GM23338 (cell line): Measurements from ENCODE around the gene HOXA1.

ENCODE experiments used
- EZH2 ChIP-seq: fragments of 200-600 bp; sonication (generic); IDR thresholded peaks from one replicate; pipeline ENCODE4 v1.8.0; 2017; ENCODE audit warnings: antibody characterized with exemption, mild to moderate bottlenecking, low read depth; ENCODE audit not compliant: unreplicated experiment
- EZH2phosphoT487 ChIP-seq: fragments of 200-600 bp; sonication (generic); IDR thresholded peaks from one replicate; pipeline ENCODE4 v1.8.1; 2018; ENCODE audit warnings: antibody characterized with exemption; ENCODE audit not compliant: unreplicated experiment
- POLR2AphosphoS5 ChIP-seq: IDR thresholded peaks from 2 replicates; pipeline ENCODE4 v1.6.1; 2016; ENCODE audit warnings: antibody characterized with exemption, low read depth
- REST ChIP-seq: IDR thresholded peaks from one replicate; pipeline ENCODE4 v1.6.1; 2018; ENCODE audit warnings: antibody characterized with exemption; ENCODE audit not compliant: unreplicated experiment
- ZNF114 ChIP-seq: fragments of 250-450 bp; sonication (Bioruptor Pico); IDR thresholded peaks from 2 replicates; pipeline ENCODE4 v1.5.0; 2020; ENCODE audit warnings: mild to moderate bottlenecking, moderate library complexity
- TF ChIP-seq, protein P1 (sequence below), 2 experiments: fragments of 200-600 bp in 1 of 2; sonication (generic) in 1 of 2; conservative IDR thresholded peaks; 2 replicates each; pipeline versions ENCODE4 v1.5.1 to v1.6.1; 2016 to 2017; ENCODE audit warnings: antibody characterized with exemption in 2 of 2, low read depth in 2 of 2, mild to moderate bottlenecking in 2 of 2, moderate library complexity in 1 of 2
- TF ChIP-seq, protein P2 (sequence below): fragments of 250-450 bp; sonication (Bioruptor Pico); IDR thresholded peaks from 2 replicates; pipeline ENCODE4 v1.5.0; 2020; ENCODE audit warnings: mild to moderate bottlenecking, moderate library complexity
- TF ChIP-seq, protein P3 (sequence below): IDR thresholded peaks from 2 replicates; pipeline ENCODE4 v1.6.1; 2016; ENCODE audit warnings: antibody characterized with exemption

DNA sequence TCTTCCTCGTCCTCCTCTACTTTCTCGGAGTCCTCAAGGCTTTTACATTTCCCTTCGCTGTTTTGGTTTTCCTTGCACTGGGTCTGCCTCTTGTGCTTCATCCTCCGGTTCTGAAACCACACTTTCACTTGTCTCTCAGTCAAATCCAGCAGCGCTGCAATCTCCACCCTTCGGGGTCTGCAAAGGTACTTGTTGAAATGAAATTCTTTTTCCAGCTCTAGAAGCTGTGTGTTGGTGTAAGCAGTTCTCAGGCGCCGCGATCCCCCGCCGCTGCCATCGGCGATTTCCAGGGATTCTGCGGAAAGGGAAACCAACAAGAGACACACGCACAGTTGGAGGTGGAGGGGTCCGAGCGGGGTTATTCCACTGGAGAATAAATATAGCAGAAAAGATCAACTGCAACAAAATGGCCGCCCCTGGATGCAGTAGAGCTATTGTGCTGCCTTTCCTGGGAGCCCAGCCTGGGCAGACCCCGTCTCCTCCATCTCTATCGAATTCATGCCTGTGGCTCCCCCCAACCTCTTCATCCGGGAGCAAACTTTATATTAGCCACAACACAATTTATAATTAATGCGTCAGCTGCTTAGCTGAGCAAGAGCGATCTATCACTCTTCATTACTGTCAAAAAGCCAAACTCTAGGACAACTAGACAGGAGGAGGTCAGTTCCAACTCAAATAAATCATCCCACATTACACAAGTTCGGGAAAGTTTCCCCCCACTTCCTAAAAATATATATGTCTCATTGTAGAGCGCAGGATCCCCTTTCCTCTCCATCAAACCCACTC, 5.6 kb upstream of the HOXA1 start:
- TF ChIP-seq, protein P1, sequence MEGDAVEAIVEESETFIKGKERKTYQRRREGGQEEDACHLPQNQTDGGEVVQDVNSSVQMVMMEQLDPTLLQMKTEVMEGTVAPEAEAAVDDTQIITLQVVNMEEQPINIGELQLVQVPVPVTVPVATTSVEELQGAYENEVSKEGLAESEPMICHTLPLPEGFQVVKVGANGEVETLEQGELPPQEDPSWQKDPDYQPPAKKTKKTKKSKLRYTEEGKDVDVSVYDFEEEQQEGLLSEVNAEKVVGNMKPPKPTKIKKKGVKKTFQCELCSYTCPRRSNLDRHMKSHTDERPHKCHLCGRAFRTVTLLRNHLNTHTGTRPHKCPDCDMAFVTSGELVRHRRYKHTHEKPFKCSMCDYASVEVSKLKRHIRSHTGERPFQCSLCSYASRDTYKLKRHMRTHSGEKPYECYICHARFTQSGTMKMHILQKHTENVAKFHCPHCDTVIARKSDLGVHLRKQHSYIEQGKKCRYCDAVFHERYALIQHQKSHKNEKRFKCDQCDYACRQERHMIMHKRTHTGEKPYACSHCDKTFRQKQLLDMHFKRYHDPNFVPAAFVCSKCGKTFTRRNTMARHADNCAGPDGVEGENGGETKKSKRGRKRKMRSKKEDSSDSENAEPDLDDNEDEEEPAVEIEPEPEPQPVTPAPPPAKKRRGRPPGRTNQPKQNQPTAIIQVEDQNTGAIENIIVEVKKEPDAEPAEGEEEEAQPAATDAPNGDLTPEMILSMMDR (conservative IDR thresholded peaks at IDR 0.05; ENCODE audit: low read depth in 2 of 2): no peak
- TF ChIP-seq POLR2AphosphoS5 (no peak), EZH2phosphoT487 (peak; percentile 53), EZH2 (peak; percentile 97), REST (no peak), ZNF114 (CRISPR knock-in tag) (no peak)
- TF ChIP-seq, protein P2, sequence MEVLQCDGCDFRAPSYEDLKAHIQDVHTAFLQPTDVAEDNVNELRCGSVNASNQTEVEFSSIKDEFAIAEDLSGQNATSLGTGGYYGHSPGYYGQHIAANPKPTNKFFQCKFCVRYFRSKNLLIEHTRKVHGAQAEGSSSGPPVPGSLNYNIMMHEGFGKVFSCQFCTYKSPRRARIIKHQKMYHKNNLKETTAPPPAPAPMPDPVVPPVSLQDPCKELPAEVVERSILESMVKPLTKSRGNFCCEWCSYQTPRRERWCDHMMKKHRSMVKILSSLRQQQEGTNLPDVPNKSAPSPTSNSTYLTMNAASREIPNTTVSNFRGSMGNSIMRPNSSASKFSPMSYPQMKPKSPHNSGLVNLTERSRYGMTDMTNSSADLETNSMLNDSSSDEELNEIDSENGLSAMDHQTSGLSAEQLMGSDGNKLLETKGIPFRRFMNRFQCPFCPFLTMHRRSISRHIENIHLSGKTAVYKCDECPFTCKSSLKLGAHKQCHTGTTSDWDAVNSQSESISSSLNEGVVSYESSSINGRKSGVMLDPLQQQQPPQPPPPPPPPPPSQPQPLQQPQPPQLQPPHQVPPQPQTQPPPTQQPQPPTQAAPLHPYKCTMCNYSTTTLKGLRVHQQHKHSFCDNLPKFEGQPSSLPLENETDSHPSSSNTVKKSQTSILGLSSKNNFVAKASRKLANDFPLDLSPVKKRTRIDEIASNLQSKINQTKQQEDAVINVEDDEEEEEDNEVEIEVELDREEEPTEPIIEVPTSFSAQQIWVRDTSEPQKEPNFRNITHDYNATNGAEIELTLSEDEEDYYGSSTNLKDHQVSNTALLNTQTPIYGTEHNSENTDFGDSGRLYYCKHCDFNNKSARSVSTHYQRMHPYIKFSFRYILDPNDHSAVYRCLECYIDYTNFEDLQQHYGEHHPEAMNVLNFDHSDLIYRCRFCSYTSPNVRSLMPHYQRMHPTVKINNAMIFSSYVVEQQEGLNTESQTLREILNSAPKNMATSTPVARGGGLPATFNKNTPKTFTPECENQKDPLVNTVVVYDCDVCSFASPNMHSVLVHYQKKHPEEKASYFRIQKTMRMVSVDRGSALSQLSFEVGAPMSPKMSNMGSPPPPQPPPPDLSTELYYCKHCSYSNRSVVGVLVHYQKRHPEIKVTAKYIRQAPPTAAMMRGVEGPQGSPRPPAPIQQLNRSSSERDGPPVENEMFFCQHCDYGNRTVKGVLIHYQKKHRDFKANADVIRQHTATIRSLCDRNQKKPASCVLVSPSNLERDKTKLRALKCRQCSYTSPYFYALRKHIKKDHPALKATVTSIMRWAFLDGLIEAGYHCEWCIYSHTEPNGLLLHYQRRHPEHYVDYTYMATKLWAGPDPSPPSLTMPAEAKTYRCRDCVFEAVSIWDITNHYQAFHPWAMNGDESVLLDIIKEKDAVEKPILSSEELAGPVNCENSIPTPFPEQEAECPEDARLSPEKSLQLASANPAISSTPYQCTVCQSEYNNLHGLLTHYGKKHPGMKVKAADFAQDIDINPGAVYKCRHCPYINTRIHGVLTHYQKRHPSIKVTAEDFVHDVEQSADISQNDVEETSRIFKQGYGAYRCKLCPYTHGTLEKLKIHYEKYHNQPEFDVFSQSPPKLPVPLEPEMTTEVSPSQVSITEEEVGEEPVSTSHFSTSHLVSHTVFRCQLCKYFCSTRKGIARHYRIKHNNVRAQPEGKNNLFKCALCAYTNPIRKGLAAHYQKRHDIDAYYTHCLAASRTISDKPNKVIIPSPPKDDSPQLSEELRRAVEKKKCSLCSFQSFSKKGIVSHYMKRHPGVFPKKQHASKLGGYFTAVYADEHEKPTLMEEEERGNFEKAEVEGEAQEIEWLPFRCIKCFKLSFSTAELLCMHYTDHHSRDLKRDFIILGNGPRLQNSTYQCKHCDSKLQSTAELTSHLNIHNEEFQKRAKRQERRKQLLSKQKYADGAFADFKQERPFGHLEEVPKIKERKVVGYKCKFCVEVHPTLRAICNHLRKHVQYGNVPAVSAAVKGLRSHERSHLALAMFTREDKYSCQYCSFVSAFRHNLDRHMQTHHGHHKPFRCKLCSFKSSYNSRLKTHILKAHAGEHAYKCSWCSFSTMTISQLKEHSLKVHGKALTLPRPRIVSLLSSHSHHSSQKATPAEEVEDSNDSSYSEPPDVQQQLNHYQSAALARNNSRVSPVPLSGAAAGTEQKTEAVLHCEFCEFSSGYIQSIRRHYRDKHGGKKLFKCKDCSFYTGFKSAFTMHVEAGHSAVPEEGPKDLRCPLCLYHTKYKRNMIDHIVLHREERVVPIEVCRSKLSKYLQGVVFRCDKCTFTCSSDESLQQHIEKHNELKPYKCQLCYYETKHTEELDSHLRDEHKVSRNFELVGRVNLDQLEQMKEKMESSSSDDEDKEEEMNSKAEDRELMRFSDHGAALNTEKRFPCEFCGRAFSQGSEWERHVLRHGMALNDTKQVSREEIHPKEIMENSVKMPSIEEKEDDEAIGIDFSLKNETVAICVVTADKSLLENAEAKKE (CRISPR knock-in tag): no peak
- TF ChIP-seq, protein P3, sequence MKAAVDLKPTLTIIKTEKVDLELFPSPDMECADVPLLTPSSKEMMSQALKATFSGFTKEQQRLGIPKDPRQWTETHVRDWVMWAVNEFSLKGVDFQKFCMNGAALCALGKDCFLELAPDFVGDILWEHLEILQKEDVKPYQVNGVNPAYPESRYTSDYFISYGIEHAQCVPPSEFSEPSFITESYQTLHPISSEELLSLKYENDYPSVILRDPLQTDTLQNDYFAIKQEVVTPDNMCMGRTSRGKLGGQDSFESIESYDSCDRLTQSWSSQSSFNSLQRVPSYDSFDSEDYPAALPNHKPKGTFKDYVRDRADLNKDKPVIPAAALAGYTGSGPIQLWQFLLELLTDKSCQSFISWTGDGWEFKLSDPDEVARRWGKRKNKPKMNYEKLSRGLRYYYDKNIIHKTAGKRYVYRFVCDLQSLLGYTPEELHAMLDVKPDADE: no peak
